Activated CD8-positive, alpha-beta memory T cell treated with anti-CD3 and anti-CD28 coated beads, Interleukin-2, amount 10 ng/mL, durations not matched to agents 7 days and 5 days (primary cell): ENCODE data around the gene ADAM15. TPM values are rescaled to one million over a fixed set of nuclear protein-coding genes. Genes with fewer than 3 reads are reported as not detected.

Experiments
- ATAC-seq: fragments of 150-1000 bp; cut with Tn5 transposase; one replicate; pipeline ENCODE4 v1.10.0; 2021; ENCODE audit warnings: moderate library complexity
- CTCF ChIA-PET: fragments of 350-600 bp; sonication (Branson Sonifier 250); formaldehyde crosslinking; loops from one replicate; lab custom pipeline; 2021; ENCODE audit warnings: antibody characterized with exemption; lab: Charles Lee
- DNase-seq: peaks from one replicate; pipeline ENCODE4 v3.0.0-alpha.2; 2020
- H3K27ac Mint-ChIP-seq: one replicate; pipeline ENCODE4 v1.8.0; 2021; ENCODE audit warnings: mild to moderate bottlenecking, mixed read lengths
- H3K27me3 Mint-ChIP-seq: one replicate; pipeline ENCODE4 v1.8.0; 2021; ENCODE audit warnings: mixed read lengths
- H3K36me3 Mint-ChIP-seq: one replicate; pipeline ENCODE4 v1.8.0; 2021; ENCODE audit warnings: mild to moderate bottlenecking, mixed read lengths
- H3K4me1 Mint-ChIP-seq: one replicate; pipeline ENCODE4 v1.8.0; 2021; ENCODE audit warnings: mixed read lengths
- H3K4me3 Mint-ChIP-seq: one replicate; pipeline ENCODE4 v1.8.0; 2021; ENCODE audit warnings: mild to moderate bottlenecking, moderate library complexity, mixed read lengths
- H3K9me3 Mint-ChIP-seq: one replicate; pipeline ENCODE4 v1.8.0; 2022; ENCODE audit warnings: low read depth, mixed read lengths
- total RNA-seq, 2 experiments: library from RNA; stranded (reverse); gene quantifications; one replicate each; pipeline ENCODE4 v1.2.3, GENCODE V29; 2021

ADAM15 gene
- total RNA-seq, 2 experiments from 2014 or later: 41.7 to 47.5 TPM

- no peak overlapping the region for H3K27ac Mint-ChIP-seq
- CTCF ChIA-PET: interaction anchor here (0.6 to 6.8 kb wide), 4 partner anchors 8 to 74 kb away, joined by 3 to 63 read pairs (median 4); partner anchors contain the start of gene KRTCAP2
- peaks cover 20% of the 10 kb centered on the region for H3K27me3 Mint-ChIP-seq
- H3K9me3 Mint-ChIP-seq: no peaks in the 10 kb centered on the region
- ATAC-seq (no peak), DNase-seq (no peak)
- no peak overlapping the region for H3K4me3 Mint-ChIP-seq
- H3K36me3 Mint-ChIP-seq: no peaks in the 10 kb centered on the region
- H3K4me1 Mint-ChIP-seq: no peaks in the 10 kb centered on the region
Measured at GRCh38 chr1:155099331-155099730, 48.2 kb downstream of the ADAM15 start.

- Mint-ChIP-seq H3K4me1 (no peaks in the 10 kb centered on the region), H3K36me3 (no peaks in the 10 kb centered on the region), H3K9me3 (no peaks in the 10 kb centered on the region), H3K27me3 (peaks cover 12% of the 10 kb centered on the region), H3K4me3 (no peak overlapping the region), H3K27ac (no peak overlapping the region)
- DNase-seq (no peak), ATAC-seq (no peak)
- CTCF ChIA-PET: interaction anchor here (1.0 to 2.2 kb wide), 2 partner anchors 12 to 64 kb away, joined by 3 to 4 read pairs; no protein-coding TSS in a partner anchor
Measured at GRCh38 chr1:155103325-155103724, 52.2 kb downstream of the ADAM15 start.

GRCh38 chr1:155104605-155105534 lies 53.8 kb downstream of the ADAM15 start:
- Mint-ChIP-seq H3K9me3 (no peaks in the 10 kb centered on the region), H3K27me3 (peaks cover 12% of the 10 kb centered on the region), H3K4me1 (no peaks in the 10 kb centered on the region), H3K27ac (no peak overlapping the region), H3K36me3 (no peaks in the 10 kb centered on the region), H3K4me3 (no peak overlapping the region)
- ATAC-seq (no peak), DNase-seq (no peak)
- CTCF ChIA-PET: no interaction called here

GRCh38 chr1:155105604-155106011 lies 54.5 kb downstream of the ADAM15 start:
- no peak for DNase-seq
- CTCF ChIA-PET: interaction anchor here (2.1 kb wide), 1 partner anchor 14 kb away, joined by 7 read pairs; no protein-coding TSS in a partner anchor
- Mint-ChIP-seq H3K27me3 (peaks cover 12% of the 10 kb centered on the region), H3K4me3 (no peak overlapping the region), H3K36me3 (no peaks in the 10 kb centered on the region), H3K9me3 (no peaks in the 10 kb centered on the region), H3K27ac (no peak overlapping the region), H3K4me1 (no peaks in the 10 kb centered on the region)
- ATAC-seq: no peak

DNA sequence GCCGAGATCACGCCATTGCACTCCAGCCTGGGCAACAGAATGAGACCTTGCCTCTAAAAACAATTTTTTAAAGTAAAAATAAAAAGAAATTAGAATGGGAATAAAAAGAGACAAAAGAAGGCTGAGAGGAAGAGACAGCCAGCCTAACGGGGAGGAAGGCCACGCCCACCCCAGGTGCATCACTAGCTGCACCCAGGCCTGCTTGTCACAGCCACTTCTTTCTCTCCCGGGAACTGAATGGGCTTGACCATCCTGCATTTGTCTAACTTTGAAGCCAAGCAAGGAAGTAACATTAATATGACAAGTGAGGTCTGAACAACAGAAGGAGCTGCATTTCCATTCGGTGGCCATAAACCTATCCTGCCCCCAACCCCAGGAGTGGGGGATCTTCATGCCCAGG lies 55.7 kb downstream of the ADAM15 start:
- no peaks in the 10 kb centered on the region for H3K36me3 Mint-ChIP-seq
- no peak overlapping the region for H3K4me3 Mint-ChIP-seq
- peaks cover 12% of the 10 kb centered on the region for H3K27me3 Mint-ChIP-seq
- H3K4me1 Mint-ChIP-seq: no peaks in the 10 kb centered on the region
- no peaks in the 10 kb centered on the region for H3K9me3 Mint-ChIP-seq
- no peak overlapping the region for H3K27ac Mint-ChIP-seq
- ATAC-seq (no peak), DNase-seq (no peak)
- CTCF ChIA-PET: interaction anchor here (0.6 to 2.4 kb wide), 4 partner anchors 15 to 66 kb away, joined by 3 to 10 read pairs (median 7); partner anchors contain the start of gene KRTCAP2

DNA sequence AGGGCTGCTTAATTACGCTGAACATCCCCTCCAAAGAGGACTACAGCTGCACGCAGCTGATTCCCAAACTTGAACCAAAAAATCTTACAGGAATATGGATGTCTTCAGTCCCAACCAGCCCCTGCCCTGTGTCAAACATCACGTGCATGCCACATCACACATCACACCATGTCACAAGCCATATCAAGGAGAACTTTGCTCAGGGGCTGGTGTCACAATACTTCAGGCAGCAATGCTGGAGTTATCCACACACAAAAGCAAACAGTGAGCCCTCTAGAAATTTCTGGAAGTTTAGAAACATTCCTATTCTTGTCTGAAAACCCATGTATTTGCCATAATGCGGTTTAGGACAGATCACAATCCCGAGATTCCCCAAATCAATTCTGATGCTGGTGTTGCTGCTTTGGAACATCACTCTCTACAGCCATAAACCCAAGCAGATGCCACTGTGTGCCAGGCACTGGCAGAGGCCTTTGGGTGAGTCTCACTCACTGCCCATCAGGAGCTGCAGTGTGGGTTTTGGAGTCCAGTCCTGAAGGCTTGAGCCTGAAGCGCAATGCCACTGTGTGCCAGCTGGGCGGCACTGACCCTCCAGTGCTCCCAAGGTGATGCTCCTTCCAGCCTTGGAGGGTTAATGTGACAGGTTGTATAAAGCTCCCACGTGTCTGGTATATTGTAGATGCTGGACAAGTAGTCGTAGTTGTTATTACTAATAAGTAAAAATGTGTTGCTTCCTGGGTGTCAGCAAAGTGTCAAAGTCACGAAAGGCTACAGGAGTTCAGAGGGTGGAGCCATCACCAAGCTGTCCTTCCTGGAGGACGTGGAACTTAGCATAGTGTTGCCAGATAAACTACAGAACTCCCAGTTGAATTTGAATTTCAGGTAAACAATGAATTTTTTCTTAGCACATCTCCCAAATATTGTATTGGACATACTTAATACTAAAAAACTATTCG lies 56.5 kb downstream of the ADAM15 start:
- ATAC-seq (no peak), DNase-seq (no peak)
- Mint-ChIP-seq H3K27me3 (peaks cover 12% of the 10 kb centered on the region), H3K36me3 (no peaks in the 10 kb centered on the region), H3K27ac (no peak overlapping the region), H3K4me1 (no peaks in the 10 kb centered on the region), H3K9me3 (no peaks in the 10 kb centered on the region), H3K4me3 (no peak overlapping the region)
- CTCF ChIA-PET: interaction anchor here (1.4 to 2.4 kb wide), 4 partner anchors 10 to 65 kb away, joined by 5 to 10 read pairs (median 7); partner anchors contain the start of gene KRTCAP2

GRCh38 chr1:155108296-155108695 lies 57.2 kb downstream of the ADAM15 start:
- DNase-seq: no peak
- Mint-ChIP-seq H3K27ac (no peak overlapping the region), H3K4me3 (no peak overlapping the region), H3K9me3 (no peaks in the 10 kb centered on the region), H3K36me3 (no peaks in the 10 kb centered on the region), H3K4me1 (no peaks in the 10 kb centered on the region), H3K27me3 (peaks cover 12% of the 10 kb centered on the region)
- no peak for ATAC-seq
- CTCF ChIA-PET: interaction anchor here (1.5 to 2.4 kb wide), 2 partner anchors 11 to 58 kb away, joined by 5 to 10 read pairs; no protein-coding TSS in a partner anchor

DNA sequence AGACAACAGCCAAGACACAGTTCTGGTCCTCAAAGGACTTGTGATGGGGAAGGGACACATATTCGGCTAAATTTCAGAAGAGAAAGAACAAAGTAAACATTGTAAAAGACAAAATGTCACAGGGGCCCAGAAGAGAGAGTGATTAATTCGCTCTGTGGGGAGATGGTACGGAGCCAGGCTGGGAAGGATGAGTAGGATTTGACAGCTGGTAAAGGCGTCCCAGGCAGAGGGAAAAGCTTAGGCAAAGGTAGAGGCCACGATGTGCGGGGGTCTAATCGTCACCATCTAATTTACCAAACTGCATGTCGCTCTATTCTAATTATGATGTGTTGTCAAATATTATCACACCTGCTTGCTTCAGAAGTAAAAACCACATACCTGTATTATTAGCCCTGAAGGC lies 59.3 kb downstream of the ADAM15 start:
- no peak overlapping the region for H3K27ac Mint-ChIP-seq
- H3K27me3 Mint-ChIP-seq: peaks cover 7% of the 10 kb centered on the region
- no peaks in the 10 kb centered on the region for H3K4me1 Mint-ChIP-seq
- DNase-seq (no peak), ATAC-seq (no peak)
- CTCF ChIA-PET: interaction anchor here (1.2 to 2.4 kb wide), 3 partner anchors 19 to 57 kb away, joined by 3 to 8 read pairs (median 6); no protein-coding TSS in a partner anchor
- H3K4me3 Mint-ChIP-seq: no peak overlapping the region
- no peaks in the 10 kb centered on the region for H3K36me3 Mint-ChIP-seq
- H3K9me3 Mint-ChIP-seq: no peaks in the 10 kb centered on the region

- Mint-ChIP-seq H3K36me3 (no peaks in the 10 kb centered on the region), H3K27me3 (peaks cover 3% of the 10 kb centered on the region)
Measured at GRCh38 chr1:155110826-155111225, 59.7 kb downstream of the ADAM15 start.

More at GRCh38 chr1:155110826-155111225, 59.7 kb downstream of the ADAM15 start:
- ATAC-seq: no peak
- DNase-seq: no peak
- Mint-ChIP-seq H3K9me3 (no peaks in the 10 kb centered on the region), H3K4me3 (no peak overlapping the region), H3K27ac (no peak overlapping the region), H3K4me1 (no peaks in the 10 kb centered on the region)
- CTCF ChIA-PET: interaction anchor here (1.2 to 2.4 kb wide), 3 partner anchors 19 to 57 kb away, joined by 3 to 8 read pairs (median 6); no protein-coding TSS in a partner anchor

Other genes starting within 250 kb of the ADAM15 start
- gene KCNN3, start 181.0 kb upstream of the ADAM15 start, total RNA-seq: under 1 TPM in 1 of 2 experiments, not detected in 1; 0.02 TPM
- 10 to 100 TPM; 43.6 to 46.8 TPM for gene PMVK, start 114.6 kb upstream of the ADAM15 start, total RNA-seq
- 10 to 100 TPM; 52.6 to 61.5 TPM for gene PBXIP1, start 95.2 kb upstream of the ADAM15 start, total RNA-seq
- 10 to 100 TPM; 44.0 to 47.9 TPM for gene PYGO2, start 89.5 kb upstream of the ADAM15 start, total RNA-seq
- 10 to 100 TPM; 48.0 to 57.4 TPM for gene SHC1, start 80.6 kb upstream of the ADAM15 start, total RNA-seq
- gene CKS1B, start 76.6 kb upstream of the ADAM15 start, total RNA-seq: 100 to 1,000 TPM; 149 to 155 TPM
- gene FLAD1, start 68.0 kb upstream of the ADAM15 start, total RNA-seq: 10 to 100 TPM; 48.2 to 63.7 TPM
- 1 to 10 TPM in 1 of 2 experiments, under 1 TPM in 1; 0.91 to 1.2 TPM for gene LENEP, start 57.7 kb upstream of the ADAM15 start, total RNA-seq
- 10 to 100 TPM; 58.1 to 74.8 TPM for gene ZBTB7B, start 48.5 kb upstream of the ADAM15 start, total RNA-seq
- gene DCST2, start 17.5 kb upstream of the ADAM15 start, total RNA-seq: under 1 TPM; 0.09 to 0.29 TPM
- gene DCST1, start 17.5 kb upstream of the ADAM15 start, total RNA-seq: not detected
- 1 to 10 TPM; 3.8 to 5.3 TPM for gene EFNA4, start 12.4 kb downstream of the ADAM15 start, total RNA-seq
- 1 to 10 TPM; 1.9 to 2.8 TPM for gene EFNA3, start 27.5 kb downstream of the ADAM15 start, total RNA-seq
- gene EFNA1, start 76.6 kb downstream of the ADAM15 start, total RNA-seq: not detected
- gene SLC50A1, start 84.5 kb downstream of the ADAM15 start, total RNA-seq: 10 to 100 TPM; 39.8 to 41.2 TPM
- gene DPM3, start 89.2 kb downstream of the ADAM15 start, total RNA-seq: 10 to 100 TPM; 54.2 to 57.0 TPM
- 100 to 1,000 TPM; 166 to 177 TPM for gene KRTCAP2, start 122.0 kb downstream of the ADAM15 start, total RNA-seq
- 10 to 100 TPM; 11.2 to 16.1 TPM for gene TRIM46, start 122.5 kb downstream of the ADAM15 start, total RNA-seq
- gene THBS3, start 156.6 kb downstream of the ADAM15 start, total RNA-seq: 10 to 100 TPM; 14.3 to 23.5 TPM
- 10 to 100 TPM; 39.0 to 48.6 TPM for gene MTX1, start 157.4 kb downstream of the ADAM15 start, total RNA-seq
- gene ENTREP3, start 204.2 kb downstream of the ADAM15 start, total RNA-seq: 10 to 100 TPM; 30.7 to 32.3 TPM
- gene SCAMP3, start 211.0 kb downstream of the ADAM15 start, total RNA-seq: 100 to 1,000 TPM in 1 of 2 experiments, 10 to 100 TPM in 1; 82.0 to 108 TPM
- gene CLK2, start 222.2 kb downstream of the ADAM15 start, total RNA-seq: 100 to 1,000 TPM in 1 of 2 experiments, 10 to 100 TPM in 1; 94.8 to 108 TPM
- gene HCN3, start 226.1 kb downstream of the ADAM15 start, total RNA-seq: 1 to 10 TPM; 5.4 to 6.1 TPM